Activated CD4-positive, alpha-beta T cell treated with anti-CD3 and anti-CD28 coated beads, Interleukin-2, amount 50 U/mL, for 4 hours (primary cell): ENCODE results near the gene SPACDR.
A peak's percentile ranks its signal among the peaks of the same experiment; 100 is the strongest.
"Not testable (repeated sequence)": the region's sequence is repeated elsewhere in the genome, so short reads cannot be mapped to it uniquely, and the experiment has no call there.

Experiments used
- DNase-seq, 2 experiments: peaks; one replicate each; pipeline ENCODE4 v3.0.0-alpha.2; 2020

The SPACDR gene

DNA sequence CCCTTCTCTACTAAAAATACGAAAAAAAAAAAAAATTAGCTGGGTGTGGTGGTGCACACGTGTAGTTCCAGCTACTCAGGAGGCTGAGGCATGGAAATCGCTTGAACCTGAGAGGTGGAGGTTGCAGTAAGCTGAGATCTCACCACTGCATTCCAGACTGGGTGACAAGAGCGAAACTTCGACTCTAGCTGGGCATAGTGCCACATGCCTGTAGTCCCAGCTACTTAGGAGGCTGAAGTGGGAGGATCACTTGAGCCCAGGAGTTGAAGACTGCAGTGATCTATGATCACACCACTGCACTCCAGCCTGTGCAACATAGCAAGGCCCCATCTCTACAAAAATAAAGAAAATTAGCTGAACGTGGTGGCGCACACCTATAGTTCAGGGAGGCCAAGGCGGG is 1.2 kb upstream of the SPACDR start:
- DNase-seq, result no peak

DNA sequence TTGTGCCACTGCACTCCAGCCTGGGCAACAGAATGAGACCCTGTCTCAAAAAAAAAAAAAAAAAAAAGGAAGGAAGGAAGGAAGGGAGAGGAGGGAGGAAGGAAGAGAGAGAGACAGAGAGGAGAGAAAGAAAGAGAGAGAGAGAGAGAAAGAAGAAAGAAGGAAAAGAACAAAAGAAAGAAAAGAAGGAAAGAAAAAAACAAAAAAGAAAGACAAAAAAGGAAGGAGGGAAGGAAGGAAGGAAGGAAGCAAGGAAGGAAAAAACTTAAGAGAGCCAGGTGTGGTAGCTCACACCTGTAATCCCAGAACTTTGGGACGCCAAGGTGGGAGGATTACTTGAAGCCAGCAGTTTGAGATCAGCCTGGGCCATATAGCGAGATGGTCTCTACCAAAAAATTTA is 731 bp upstream of the SPACDR start:
- DNase-seq, result no peak

DNA sequence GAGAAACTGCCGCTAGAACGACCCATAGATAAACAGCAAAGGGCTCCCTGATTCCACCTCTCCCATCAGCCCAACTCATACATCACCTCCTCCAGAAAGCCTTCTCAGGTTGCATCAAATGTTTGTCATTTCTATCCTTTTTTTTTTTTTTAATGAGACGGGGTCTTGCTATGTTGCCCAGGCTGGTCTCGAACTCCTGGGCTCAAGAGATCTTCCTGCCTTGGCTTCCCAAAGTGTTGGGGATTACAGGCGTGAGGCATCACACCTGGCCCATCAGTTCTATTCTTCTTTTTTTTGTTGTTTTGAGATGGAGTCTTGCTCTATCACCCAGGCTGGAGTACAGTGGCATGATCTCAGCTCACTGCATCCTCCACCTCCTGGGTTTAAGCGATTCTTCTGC is 7.0 kb downstream of the SPACDR start:
- no peak for DNase-seq

DNA sequence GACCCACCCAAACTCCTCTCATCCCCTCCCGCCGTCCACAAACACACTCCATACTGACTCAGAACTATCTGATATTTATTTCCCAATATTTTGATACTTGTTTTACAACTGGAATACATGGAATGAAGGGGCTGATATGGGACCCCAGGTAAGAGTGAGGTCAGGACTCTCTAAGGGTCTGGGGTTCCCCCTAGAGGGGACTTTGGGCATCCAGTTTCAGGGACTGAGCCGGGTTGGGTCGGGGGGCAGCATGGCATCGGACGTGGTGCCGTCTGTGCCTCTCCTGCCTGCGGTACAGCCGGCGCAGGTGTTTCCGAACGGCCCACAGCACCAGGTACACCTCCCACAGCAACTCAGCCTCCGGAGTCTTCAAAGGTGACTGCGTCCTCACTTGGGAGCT is 7.5 kb downstream of the SPACDR start:
- no peak for DNase-seq

DNA sequence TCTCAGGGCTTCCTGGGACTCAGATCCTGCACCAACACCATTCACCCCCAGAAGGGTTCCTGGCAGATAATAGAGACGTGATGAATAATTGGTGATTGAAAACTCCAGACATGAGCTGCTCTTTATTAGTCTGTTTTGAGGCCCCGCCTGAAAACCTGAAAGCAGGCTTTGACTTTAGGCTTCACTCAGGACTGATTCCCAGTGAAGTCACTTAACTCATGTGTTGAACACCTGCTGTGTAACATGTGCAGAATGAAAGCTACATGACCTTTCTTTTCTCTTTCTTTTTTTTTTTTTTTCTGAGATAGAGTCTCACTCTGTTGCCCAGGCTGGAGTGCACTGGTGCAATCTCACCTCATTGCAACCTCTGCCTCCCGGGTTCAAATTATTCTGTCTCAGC is 8.9 kb downstream of the SPACDR start:
- DNase-seq, result no peak

DNA sequence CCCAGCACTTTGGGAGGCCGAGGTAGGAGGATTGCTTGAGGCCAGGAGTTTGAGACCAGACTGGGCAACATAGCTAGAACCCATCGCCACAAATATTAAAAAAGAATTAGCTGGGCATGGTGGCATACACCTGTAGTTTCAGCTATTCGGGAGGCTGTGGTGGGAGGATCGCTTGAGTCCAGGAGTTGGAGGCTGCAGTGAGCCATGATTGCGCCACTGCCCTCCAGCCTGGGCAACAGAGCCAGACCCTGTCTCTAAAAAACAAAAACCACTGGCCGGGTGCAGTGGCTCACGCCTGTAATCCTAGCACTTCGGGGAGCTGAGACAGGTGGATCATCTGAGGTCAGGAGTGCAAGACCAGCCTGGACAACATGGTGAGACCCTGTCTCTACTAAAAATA is 10.2 kb downstream of the SPACDR start:
- not testable (repeated sequence) for DNase-seq

DNA sequence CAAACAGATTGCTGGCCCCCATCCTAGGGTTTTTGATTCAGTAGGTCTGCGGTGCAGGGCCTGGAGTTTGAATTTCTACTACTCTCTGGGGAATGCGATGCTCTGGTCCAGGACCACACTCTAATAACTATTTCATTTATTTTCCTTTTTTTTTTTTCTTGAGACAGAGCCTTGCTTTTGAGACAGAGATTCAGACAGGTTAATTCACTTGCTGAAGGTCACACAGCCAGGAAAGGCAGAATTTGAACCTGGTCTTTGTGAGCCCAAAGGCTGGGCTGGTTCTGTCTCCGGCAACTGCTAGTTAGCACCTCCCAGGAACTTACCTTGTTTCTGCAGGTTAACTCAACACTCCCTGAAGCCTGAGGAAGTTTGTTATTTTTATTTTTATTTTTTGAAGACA is 11.5 kb downstream of the SPACDR start:
- DNase-seq, result no peak

DNA sequence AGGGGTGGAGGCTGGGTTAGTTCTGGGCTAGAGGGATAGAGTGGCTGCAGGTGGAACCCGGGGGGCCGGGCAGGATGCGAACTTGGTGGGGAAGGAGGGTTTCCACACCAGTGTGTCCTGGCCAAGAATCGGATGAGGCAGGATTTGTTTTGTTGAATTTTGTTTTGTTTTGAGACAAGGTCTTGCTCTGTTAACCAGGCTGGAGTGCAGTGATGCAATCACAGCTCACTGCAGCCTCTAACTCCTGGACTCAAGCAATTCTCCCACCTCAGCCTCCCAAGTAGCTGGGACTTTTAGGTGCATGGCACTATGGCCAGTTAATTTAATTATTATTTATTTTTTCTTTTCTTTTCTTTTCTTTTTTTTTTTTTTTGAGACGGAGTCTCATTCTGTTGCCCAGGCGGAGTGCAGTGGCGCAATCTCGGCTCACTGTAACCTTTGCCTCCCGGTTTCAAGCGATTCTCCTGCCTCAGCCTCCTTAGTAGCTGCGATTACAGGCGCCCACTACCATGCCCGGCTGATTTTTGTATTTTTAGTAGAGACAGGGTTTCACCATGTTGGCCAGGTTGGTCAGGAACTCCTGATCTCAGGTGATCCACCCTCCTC is 14.8 kb downstream of the SPACDR start:
- DNase-seq, result no peak

DNA sequence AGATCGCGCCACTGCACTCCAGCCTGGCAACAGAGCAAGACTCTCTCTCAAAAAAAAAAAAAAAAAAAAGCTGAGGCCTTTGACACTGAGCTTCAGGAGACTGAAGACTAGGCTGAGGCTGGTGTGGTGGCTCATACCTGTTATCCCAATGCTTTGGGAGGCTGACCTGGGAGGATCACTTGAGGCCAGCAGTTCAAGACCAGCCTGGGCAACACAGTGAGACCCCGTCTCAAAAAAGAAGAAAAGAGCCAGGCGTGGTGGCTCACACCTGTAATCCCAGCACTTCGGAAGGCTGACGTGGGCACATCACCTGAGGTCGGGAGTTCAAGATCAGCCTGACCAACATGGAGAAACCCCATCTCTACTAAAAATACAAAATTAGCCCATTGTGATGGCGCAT is 16.7 kb downstream of the SPACDR start:
- DNase-seq, result not testable (repeated sequence)

DNA sequence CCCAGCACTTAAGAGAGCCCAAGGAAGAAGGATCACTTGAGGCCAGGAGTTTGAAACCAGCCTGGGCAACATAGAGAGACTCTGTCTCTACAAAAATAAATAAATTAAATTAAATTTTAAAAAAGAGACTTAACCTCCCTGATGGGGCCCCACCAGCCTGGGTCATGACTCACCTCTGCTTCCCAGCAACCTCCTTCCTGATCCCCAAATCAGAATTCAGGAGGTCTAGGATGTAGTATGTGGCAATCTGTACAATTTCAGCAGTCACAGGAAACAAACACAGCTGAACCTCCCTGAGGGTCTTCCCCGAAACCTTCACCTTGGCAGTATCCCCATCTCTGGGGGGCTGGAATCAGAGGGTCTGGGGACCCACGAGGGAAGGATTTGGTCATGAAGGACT is 18.0 kb downstream of the SPACDR start:
- DNase-seq, result no peak

DNA sequence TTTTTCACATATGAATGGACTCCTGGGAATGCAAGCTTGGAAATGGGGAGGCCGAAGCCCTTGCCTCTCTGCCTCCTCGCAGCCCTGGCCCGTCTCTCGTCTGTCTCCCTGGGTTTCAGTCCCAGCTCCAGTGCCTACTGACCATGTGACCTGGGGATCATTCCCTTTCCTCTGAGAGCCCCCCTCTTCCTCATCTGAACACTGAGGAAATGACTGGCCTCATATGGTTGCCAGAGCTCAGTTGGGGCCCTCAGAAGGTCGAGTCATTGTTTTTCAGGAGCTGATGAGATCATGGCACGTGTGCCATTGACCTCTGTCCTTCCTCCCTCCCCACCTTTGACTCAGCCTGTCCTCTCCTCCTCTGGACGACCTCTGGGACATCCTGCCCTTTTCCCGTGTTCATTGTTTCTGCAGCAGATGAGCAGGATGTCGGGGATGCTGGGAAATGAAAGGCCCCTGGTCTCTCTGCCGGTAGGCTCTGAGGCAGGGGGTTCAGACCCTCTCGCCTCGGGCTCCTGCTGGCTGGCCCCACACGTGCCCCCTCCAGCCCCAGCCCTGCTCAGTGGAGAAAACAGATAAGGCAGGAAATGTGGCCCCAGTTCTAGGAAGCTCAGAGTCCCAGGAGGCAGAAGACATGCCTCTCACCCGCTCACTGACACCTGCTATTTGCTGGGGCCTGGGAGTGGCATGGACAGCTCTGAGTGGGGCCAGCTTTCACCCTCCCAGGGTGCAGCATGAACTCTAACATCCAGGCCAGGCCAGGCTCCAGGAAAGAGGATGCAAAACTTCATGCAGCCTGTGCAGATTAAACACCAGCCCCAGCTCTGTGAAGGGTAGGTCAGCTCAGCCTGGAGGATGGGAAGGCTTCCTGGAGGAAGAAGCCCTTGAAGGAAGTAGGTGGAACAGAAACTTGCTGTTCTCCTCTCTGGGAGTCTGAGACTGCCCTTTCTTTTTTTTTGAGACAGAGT is 19.5 kb downstream of the SPACDR start:
- no peak for DNase-seq

DNA sequence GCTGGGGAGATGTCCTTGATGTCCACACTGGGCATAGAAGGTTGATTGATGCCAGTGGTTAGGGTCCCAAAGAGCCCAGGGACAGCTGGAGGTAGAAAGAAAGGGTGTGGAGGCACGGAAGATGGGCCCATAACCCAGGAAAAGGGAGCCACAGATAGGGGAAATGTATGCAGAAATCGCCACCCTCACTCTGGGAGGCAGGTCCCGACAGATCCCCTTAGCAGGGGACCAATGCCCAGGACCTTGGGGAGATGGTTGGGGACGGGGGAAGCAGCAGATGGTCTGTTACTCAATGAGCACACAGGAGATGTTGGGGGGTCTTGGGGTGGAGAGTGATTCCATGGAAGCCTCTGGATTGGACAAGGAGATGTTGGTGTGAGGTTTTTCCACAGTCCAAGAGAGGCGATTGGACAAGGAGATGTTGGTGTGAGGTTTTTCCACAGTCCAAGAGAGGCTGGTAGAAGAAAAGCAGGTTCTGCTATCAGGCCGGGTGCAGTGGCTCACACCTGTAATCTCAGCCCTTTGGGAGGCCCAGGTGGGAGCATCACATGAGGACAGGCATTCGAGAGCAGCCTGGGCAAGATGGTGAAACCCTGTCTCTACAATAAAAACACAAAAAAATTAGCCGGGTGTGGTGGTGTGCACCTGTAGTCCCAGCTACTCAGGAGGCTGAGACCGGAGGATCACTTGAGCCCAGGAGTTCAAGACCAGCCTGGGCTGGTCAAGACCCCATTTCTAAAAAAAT is 20.8 kb downstream of the SPACDR start:
- DNase-seq, result no peak

DNA sequence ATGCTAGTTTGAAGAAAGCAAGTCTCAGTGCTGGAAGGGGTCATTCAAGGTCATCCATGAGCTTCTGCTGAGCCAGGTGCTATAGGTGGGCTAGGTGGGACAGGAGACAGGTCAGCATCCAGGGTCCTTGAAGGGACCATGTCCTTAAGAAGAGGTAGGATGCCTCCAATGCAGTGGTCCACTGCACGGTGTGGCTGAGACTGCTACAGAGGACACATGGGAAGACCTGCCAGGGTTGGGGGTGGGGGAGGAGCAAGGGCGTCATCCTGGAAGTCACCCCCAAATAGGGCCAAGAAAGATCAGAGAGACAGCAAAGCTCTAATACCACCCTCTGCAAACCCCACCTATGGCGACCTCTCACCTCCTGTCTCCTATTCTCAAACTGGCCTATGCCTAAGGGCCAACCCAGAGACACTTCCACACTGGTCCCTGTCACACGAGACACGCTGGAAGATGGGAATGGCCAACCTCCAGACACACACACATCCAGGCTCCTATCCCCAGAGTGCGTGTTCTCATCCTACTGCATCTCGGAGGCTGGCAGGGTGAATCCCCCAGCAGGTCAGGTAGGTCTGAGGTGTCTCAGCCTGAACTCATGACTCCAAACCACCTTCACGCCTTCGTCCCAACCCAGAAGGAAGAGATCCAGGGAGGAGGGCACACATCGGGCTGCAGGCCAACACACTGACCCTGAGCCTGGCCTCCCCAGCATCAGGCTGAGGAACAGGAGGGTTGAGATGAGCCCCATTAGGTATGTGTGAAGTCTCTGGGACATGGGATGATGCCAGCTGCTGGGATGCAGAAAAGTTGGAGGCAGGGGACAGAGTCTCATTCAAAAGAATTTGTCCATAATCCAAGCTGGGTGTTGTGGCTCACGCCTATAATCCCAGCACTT is 22.2 kb downstream of the SPACDR start:
- DNase-seq, result no peak

DNA sequence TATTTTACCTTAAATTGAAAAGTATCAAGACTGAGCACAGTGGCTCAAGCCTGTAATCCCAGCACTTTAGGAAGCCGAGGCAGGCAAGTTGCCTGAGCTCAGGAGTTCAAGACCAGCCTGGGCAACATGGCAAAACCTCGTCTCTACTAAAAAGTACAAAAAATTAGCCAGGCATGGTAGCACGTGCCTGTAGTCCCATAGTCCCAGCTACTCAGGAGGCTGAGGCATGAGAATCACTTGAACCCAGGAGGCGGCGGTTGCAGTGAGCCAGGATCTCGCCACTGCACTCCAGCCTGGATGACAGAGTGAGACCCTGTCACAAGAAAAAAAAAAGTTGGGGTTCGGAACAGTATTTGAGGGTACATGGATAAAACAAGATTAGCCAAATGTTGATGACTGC is 24.8 kb downstream of the SPACDR start:
- DNase-seq, result not testable (repeated sequence)

DNA sequence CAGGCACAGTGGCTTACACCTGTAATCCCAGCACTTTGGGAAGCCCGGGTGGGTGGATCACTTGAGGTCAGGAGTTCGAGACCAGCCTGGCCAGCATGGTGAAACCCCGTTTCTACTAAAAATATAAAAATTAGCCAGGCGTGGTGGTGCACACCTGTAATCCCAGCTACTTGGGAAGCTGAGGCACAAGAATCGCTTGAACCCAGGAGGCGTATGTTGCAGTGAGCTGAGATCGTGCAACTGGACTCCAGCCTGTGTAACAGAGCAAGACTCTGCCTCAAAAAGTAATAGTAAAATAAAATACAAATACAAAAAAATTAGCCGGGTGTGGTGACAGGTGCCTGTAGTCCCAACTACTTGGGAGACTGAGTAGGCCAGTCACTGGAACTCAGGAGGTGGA is 25.3 kb downstream of the SPACDR start:
- not testable (repeated sequence) for DNase-seq

DNA sequence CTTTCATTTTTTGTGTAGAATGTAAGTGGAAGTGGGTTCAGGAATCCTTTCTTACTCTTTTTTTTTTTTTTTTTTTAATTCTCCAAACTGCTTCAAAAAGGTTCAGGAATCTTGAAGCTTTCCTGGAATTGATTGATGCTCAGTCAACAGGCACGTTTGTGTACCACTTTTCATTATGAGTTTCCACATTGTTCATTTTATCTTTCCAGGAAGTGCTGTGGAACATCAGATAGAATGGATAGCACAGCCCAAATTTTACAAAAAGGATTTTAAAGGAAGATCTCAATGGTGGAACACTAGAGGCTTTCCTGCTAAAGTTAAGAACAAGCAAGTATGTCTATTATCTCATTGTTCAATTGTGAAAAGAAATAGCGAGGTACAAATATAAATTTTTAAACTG is 25.9 kb downstream of the SPACDR start:
- DNase-seq, result no peak

DNA sequence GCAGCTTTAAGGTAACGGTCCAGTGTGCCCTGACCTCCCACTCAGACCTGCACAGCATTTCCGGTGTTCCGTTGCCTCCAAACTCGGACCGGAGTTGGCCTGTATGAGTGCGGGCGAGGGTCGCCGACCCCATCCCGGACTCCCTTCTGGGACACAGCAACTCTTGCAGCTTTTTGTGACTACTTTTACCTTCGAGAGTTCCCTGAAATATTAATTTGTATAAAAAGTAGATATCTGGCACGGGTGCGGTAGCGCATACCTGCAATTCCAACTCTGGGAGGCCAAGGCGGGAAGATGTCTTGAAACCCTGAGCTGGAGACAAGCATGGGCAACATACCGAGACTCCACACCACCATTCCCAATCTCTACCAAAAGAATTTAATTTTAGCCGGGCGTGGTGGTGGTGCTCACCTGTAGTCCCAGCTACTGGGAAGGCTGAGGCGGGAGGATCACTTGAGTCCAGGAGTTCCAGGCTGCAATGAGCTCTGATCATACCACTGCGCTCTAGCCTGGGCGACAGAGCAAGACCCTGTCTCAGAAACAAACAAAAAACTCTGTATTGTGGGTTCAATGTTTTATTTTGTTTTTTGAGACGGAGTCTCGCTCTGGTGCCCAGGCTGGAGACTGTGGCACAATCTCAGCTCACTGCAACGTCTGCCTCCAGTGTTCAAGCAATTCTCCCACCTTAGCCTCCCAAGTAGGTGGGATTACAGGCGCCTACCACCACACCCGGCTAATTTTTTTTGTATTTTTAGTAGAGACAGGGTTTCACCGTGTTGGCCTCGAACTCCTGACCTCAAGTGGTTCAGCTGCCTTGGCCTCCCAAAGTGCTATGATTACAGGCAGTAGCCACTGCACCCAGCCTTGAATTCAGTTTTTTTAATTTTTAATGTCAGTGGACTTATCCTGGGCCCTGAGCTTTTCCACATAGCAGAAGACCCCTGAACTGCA is 26.6 kb downstream of the SPACDR start:
- DNase-seq, result no peak

DNA sequence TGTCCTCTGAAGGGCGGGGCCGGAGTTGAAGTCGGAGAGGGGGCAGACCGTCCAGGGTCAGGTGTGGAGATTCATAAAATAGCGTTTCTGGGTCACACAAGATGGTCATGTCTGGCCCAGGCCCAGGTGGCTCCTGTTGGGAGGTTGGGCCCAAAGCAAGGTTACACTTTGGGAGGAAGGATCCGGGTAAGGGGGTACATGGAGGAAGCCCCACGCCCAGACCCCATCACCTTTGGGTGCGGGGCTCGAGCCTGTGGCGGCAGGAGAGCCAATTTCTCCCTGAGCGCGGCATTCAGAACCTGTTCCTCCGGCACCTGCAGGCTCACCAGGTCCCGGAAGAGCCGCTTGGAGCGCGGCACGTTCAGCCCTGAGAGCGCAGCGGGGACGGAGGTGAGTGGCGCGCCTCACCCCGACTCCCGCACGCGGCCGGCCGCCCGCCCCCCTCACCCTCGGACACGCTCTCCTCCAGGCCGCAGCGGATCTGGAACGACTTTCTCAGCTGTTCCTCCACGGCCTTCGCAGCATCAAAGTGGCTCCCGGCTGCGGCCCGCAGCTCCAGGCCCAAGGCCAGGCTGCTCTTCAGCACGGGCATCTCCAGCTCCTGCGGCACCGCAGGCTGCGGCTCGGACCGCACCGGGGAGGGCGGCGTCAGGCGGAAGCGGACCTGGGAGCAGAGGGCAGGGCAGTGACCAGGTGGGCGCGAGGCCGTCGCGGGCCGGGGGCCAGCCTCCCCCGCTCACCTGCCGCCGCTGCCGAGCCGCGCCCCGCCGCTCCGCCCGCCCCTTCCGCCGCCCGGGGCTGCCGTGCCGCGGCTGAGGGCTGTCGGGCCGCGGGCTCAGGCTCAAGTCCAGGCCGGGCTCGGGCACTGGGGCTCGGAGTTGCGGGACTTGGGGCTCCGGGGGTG is 28.4 kb downstream of the SPACDR start:
- peak; percentile 31 to 38 for DNase-seq

DNA sequence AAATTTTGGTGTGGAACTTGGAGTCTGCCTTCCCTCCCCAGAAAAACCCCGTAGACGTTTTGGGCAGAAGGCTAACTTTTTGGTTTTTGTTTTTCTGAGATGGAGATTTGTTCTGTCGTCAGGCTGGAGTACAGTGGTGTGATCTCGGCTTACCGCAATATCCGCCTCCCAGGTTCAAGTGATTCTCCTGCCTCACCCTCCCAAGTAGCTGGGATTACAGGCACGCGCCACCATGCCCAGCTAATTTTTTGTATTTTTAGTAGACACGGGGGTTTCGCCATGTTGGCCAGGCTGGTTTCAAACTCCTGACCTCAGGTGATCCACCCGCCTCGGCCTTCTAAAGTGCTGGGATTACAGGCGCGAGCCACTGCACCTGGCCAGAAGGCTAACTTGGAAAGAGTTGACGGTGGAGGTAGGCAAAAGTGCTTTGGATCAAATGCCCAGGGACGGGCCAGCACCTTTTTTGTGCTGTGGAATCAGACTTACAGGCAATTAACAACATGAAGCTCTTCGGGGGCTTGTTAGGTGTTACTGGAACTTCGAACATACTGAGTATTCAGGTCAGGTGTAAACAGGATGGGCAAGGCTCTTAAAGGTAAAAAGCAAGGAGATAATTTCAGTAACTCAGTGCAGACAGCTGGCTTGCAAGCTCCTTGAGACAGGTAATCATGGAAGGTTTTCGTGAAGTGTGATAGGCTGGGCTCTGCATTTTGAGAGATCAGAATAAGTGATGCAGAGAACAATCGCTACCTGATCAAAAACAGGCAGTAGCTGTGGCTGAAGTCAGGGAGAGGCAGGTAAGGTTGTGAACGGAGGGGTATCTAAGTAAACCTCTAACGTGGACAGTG is 29.5 kb downstream of the SPACDR start:
- no peak for DNase-seq
